Activated CD8-positive, alpha-beta memory T cell treated with anti-CD3 and anti-CD28 coated beads for 4 hours (primary cell): ENCODE measurements around the gene FAF1.
"Not testable (repeated sequence)": the region's sequence is repeated elsewhere in the genome, so short reads cannot be mapped to it uniquely, and the experiment has no call there.

ENCODE experiments used
- DNase-seq, 2 donors: peaks; one replicate each; pipeline ENCODE4 v3.0.0-alpha.2; 2020; ENCODE audit warnings: low read depth in 2 of 2

The FAF1 gene

DNA sequence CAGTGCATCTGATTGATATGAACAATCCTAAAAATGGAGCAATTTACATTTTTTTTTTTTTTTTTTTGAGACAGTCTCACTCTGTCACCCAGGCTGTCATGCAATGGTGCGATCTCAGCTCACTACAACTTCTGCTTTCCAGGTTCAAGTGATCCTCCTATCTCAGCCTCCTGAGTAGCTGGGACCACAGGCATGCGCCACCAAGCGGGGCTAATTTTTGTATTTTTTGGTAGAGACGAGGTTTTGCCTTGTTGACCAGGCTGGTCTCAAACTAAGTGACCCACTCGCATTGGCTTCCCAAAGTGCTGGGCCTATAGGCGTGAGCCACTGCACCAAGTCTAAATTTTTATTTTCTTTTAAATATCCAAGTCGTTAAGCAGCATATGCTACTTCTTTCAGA, 109.0 kb downstream of the FAF1 start:
- DNase-seq, result no peak

DNA sequence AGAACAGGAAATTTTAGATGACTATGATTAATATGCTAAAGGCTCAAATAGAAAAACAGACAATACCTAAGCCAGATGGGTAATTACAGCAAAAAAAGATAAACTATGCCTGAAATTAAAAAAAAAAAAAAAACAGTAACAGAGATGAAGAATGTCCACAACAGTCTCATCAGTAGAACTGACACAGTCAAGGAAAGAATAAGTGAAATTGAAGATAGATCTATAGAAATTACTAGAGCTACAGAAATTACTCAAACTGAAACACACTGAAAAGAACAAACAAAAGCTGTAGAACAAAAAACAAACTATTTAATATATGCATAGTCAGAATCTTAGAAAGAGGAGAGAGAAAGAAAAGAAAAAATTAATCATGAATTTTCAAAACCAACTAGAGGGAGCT, 112.8 kb downstream of the FAF1 start:
- no peak for DNase-seq

- DNase-seq, result no peak
These were observed 113.7 kb downstream of the FAF1 start for GRCh38 chr1:50846224-50846839.

GRCh38 chr1:50841791-50842387, 118.2 kb downstream of the FAF1 start:
- no peak for DNase-seq

DNA sequence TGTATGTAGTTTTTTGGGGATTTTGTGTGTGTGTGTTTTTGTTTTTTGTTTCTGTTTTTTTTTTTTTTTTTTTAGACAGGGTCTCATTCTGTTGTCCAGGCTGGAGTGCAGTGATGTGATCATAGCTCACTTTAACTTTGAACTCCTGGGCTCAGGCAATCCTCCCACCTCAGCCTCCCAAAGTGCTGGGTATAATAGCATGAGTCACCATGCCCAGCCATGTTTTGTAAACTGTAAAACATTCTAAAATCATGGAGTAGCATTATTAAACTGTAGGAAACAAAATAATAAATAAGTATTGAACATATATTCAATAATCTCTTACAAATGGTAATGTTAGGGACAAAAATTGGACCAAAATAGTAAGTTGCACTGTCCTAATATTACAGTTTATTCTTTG, 124.0 kb downstream of the FAF1 start:
- no peak for DNase-seq

GRCh38 chr1:50833216-50833615, 126.9 kb downstream of the FAF1 start:
- DNase-seq, result no peak

DNA sequence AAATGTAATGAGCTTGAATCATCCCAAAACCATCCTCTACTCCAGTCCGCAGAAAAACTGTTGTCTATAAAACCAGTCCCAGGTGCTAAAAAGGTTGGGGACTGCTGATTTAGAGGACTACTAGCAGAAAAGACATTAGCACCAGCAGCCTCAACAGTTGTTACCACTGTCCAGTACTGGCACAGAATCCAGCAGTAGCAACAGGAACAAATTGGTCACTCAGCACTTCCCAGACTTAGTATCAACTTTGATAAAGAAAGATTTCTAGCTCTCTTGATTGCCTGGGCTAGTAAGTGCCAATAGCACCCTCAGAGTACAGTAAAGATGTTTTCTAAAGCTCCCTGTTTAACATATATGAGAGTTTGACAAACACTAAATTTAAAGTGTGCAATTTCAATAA, 127.9 kb downstream of the FAF1 start:
- DNase-seq, result no peak

- no peak for DNase-seq
These were observed 128.6 kb downstream of the FAF1 start for GRCh38 chr1:50831300-50832061.

DNA sequence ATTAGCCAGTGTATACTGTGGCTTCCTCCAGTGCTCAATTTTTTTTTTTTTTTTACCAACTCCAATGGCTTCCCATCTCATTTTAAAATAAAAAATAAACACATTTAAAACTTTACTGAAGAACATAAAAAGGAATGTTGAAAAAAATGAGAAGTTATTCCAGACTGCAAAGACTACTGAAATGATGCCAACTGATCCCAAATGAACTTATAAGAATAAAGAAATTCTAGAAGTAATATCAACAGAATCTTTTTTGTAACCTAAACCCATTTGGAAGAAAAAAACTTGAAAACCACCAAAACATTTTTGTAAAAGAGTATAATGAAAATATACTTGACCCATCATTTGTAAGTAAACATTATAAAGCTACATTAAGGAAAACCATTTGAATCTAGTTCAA, 129.4 kb downstream of the FAF1 start:
- DNase-seq, result no peak

DNA sequence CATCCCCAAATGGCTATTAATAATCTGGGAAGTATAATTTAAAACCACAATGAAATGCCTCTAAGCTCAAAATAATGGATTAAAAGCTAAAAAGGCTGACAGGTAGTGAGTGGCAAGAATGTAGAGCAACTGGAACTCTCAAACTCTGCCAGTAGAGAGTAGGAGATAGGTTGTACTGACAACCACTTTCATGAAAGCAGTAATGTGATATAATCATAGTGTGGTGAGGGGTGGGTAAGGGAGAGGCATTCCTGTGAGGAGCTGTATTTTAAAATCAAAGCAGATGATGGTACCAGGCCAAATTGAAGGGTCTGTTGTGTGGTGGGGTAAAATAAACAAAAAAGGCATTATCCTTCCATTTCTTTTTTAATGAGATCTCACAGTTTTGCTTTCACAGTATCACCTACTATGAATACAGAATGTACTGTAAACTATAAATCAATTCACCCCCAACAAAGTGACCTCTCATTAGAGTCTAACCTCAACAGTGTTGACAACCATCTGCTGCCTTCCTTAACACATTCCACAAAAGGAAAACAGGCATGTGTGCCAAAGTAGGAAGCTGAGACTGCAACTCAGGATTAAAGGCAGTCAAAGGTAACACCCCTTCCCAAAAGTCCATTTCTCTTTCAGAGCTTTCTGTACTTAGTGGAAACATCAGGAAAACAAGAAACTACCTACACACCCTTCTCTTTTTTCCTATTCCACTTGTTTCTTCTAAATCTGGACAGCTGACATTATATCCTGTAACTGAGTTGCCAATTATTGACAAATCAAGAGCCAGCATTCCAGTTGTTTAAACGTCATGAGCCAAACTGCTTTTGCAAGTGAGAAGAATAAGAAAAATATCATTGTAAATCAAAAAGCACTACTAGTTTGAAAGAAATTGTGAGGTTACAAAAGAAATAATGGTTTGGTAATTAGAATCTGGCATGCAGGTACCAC, 130.8 kb downstream of the FAF1 start:
- DNase-seq, result no peak

GRCh38 chr1:50827546-50827945, 132.5 kb downstream of the FAF1 start:
- DNase-seq, result no peak

GRCh38 chr1:50826792-50827191, 133.3 kb downstream of the FAF1 start:
- DNase-seq, result not testable (repeated sequence)

- DNase-seq, result no peak
These were observed 137.9 kb downstream of the FAF1 start for GRCh38 chr1:50822035-50822776.

- DNase-seq, result no peak
These were observed 139.5 kb downstream of the FAF1 start for GRCh38 chr1:50820545-50820944.

GRCh38 chr1:50812346-50812745, 147.7 kb downstream of the FAF1 start:
- no peak for DNase-seq

GRCh38 chr1:50808296-50808695, 151.8 kb downstream of the FAF1 start:
- DNase-seq, result no peak

GRCh38 chr1:50796272-50796671, 163.8 kb downstream of the FAF1 start:
- no peak for DNase-seq

GRCh38 chr1:50793521-50793920, 166.5 kb downstream of the FAF1 start:
- no peak for DNase-seq

DNA sequence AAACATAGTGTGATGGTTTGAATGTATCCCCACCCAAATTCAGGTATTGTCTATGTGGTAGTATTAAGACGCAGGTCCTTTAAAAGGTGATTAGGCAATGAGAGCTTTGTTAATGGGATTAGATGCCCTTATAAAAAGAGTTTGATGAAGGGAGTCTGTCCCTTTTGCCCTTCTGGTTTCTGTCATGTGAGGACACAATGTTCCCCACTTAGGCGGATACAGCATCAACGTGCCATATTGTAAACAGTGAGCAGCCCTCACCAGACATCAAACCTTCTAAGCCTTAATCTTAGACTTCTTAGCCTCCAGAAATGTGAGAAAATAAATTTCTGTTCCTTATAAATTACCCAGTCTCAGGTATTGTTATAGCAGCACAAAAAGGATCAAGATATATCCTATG, 172.8 kb downstream of the FAF1 start:
- DNase-seq, result no peak

GRCh38 chr1:50783286-50783685, 176.8 kb downstream of the FAF1 start:
- no peak for DNase-seq

GRCh38 chr1:50780797-50781196, 179.3 kb downstream of the FAF1 start:
- DNase-seq, result no peak
